TTC549 (cell line): ENCODE data around the gene CS.
"Not testable (repeated sequence)": the region's sequence is repeated elsewhere in the genome, so short reads cannot be mapped to it uniquely, and the experiment has no call there.

Experiments
- FAIRE-seq: peaks from 2 replicates; lab custom pipeline; 2012; peaks lifted over from hg19 to GRCh38; lab: Jason Lieb, UNC

Gene CS

DNA sequence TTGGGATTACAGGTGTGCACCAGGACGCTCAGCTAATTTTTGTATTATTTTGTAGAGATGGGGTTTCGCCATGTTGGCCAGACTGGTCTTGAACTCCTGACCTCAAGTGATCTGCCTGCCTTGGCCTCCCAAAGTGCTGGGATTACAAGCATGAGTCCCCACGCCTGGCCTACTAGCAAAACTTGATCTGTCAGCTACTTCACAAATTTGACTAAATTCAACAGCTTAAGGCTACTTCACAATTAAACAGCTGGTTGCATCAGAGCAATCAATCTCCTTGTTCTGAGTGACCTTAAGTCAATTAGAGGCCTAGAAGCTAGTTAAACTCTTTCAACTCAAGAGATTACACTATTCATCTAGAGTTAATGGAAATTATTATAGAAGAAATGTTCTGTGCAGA is 21.2 kb downstream of the CS start:
- FAIRE-seq, result no peak

- FAIRE-seq, result no peak
Measured at GRCh38 chr12:56274299-56274698, 25.8 kb downstream of the CS start.

GRCh38 chr12:56272468-56272867 is 27.7 kb downstream of the CS start:
- FAIRE-seq, result not testable (repeated sequence)

- no peak for FAIRE-seq
Measured at GRCh38 chr12:56271031-56271430, 29.1 kb downstream of the CS start.

DNA sequence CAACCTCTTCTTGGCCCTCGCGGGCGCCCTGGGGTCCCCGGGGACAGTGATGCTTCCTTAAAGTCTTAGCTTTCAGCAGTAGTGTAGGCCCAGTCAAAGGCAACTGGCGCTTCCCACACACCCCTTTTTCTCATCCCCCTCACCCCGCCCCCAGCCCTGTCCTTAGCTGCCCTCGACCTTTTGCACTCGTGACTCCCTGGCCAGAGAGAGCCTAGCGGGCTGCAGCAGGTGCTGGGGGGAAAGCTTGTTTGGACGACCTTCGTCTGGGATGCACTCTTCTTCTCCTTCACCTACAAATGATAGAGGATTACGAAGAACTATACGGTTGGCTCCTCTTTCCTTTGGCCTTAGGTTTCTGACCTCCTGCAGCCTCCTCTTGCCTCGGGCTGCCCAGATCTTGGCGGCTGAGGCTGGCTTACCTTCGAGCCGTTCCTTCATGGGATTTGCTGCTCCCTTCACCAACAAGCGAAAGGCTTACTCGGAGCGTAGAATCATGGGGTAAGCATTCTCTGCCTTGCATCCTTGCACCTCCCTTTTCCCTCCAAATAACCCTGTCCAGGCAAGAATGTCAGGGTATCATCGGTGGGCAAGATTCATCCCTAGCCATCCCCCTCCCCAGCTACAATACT is 32.6 kb downstream of the CS start:
- FAIRE-seq, result no peak

- FAIRE-seq, result no peak
Measured at GRCh38 chr12:56266693-56267442, 33.3 kb downstream of the CS start, which contains the start of gene COQ10A. COQ10A (plus strand) TSS chr12:56266942; CDS start chr12:56267119, 177 bp downstream.

GRCh38 chr12:56266068-56266692 is 34.0 kb downstream of the CS start:
- not testable (repeated sequence) for FAIRE-seq

- not testable (repeated sequence) for FAIRE-seq
Measured at GRCh38 chr12:56262955-56263354, 37.2 kb downstream of the CS start.

GRCh38 chr12:56261503-56262232 is 38.5 kb downstream of the CS start:
- FAIRE-seq, result no peak

DNA sequence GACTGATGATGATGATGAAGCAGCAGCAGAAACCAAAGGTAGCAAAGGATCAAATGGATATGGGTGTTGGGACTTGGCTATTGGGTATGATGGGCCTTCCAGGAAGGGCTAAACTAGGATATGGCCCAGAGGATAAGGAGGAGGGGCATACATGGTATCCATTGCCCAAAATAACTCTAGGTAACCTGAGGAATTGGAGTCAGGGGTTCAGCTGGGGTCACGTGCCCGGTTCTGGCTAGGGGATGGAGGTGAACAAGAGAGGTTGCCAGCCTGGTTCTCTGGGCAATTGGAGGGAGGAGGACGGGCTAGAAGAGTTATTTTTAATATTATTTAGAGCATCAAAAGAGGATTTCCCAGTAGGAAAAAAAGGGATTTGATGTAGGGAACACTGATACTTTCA is 39.2 kb downstream of the CS start:
- FAIRE-seq, result no peak

DNA sequence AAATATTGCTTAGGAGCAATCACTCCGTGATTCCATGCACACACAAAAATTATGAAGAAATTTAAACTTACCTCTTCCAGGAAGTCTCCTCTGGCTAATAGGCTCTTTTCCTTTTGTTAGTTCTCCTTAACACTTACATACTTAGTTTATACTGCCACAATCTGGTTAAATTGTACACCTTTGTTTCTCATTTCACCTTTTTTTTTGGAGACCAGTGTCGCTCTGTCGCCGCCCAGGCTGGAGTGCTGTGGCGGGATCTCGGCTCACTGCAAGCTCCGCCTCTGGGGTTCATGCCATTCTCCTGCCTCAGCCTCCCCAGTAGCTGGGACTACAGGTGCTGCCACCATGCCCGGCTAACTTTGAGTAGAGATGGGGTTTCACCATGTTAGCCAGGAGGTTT is 39.8 kb downstream of the CS start:
- FAIRE-seq, result no peak

DNA sequence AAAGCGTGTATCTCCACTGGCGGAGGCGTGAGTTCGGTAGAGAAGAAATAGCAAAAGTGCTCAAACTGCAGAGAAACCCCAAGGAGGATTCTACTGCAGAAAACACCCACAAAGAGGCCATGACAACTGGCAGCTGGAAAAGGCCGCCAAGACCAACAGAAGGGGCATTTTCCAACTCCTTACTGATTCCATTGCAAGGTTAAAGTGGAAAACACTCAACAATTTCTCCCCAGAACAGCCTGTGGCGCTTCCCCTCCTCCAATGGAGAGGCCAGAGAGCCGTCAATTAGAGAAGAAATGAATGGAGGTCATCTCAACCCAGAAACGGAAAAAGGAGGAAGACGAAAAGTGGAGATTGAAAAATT is 41.3 kb downstream of the CS start:
- no peak for FAIRE-seq

DNA sequence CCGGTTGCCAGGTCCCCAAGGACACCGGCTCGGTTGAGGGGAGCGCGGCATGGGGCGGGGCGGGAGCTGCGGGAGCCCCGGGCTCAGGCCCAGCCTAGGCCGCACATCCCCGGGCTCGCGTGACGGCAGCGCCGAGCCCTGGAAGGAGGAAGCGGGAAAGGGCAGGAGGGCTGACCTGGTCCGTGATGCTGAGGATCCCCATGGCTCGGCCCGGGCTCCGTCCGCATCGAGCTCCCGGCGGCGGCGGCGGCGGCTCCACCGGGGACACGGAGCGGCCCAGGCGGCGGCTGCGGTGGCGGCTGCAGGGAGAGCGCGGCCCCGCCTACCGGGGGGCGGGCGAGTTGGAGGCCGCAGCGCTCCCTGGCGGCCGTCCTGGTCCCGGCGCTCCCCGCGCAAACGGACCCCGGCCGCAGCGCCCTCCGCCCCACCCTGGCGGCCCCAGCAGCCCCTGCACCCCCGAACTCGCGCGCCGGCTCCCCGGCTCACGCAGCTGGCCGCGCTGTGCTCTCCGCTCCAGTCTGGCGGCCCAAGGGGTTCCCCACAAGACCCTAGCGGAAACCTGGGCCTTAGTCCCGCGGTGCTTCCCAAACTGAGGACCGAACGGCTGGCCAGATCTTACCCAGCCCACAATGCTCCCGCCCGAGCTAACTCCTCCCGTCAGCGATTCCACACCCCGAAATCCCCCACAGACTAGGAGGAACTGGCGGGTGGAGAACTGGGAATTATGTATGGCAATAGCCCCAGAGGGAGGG is 41.9 kb downstream of the CS start, which contains the start of gene ANKRD52:
ANKRD52 (minus strand) TSS at position 317 of the 752 bp plus-strand sequence; CDS start at position 202, 115 bp downstream.
- no peak for FAIRE-seq

DNA sequence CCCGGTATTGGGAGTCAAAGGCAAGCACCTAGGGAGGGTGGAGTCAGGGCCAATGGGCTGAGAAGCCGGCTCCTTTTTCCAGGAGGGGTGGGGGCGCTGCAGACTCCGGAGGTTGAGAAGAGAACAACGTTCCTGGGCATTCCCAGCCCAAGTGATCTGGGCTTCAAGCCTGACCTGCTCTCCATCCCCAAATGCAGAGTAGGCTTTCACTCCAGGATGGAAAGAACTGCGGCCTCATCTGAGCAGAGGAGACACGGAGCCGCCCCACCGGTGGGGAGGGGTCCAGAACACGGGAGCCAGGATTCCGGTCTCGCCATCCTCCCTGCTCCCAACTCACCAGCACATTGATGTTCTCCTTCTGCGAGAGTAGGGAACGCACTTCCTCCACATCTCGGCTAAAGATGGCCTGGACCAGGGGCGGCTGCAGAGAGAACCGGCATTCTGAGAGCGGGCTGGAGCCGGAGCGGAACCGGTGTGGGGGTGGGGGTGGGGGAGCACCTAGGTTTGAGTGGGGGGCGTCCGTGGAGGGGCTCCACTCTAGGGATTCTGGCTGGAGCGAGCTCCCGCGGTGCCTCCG is 42.6 kb downstream of the CS start:
- FAIRE-seq, result no peak

- no peak for FAIRE-seq
Measured at GRCh38 chr12:56257071-56257470, 43.1 kb downstream of the CS start.

DNA sequence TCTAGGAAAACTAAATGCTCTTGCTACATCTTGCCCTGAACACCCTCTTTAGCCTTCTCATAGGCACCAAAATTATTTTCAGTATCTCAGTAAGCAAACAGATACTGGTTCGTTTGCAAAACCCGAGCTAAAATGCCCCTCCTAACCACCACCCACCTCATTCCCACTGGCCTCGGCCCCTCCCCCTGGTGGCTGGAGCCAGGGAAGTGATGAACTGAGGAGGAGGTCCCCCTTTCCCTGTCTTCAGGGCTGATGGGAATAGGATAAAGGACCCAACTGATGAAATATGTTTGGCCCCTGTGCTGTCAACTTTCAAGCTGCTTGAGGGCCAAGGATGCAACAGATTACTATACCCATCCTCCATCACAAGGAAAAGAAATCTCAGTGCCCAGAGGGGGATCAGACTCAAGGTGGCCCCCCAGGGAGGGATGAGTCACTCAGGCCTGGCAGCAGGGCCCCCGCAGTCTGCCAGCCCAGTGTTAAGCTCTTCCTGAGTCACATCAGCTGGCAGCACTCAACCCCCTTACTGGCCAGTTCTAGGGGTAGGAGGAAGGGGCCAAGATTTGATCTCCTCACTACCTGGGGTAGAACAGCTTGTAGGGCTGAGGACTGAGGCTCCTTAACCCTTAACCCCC is 43.7 kb downstream of the CS start:
- no peak for FAIRE-seq

GRCh38 chr12:56255671-56256070 is 44.5 kb downstream of the CS start:
- FAIRE-seq, result no peak

DNA sequence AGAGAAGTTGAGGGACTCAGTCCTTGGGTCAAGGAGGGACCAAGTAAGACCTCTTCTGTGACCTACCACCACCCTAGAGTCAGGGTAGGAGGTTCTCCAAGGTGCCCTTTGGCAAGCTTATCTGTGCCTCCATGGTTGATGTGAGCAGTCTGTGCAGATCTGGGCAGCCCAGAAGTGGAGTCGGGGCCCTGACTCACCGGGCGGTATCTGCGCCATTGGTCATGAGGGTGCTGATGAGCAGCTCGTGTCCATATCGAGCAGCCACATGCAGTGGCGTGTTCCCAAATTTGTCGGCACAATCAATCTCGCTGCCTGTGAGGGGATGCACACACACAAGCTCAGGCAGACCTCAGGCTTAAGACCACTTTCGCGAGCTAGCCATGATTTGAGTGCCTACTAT is 47.0 kb downstream of the CS start:
- no peak for FAIRE-seq

GRCh38 chr12:56252649-56253048 is 47.5 kb downstream of the CS start:
- no peak for FAIRE-seq

- no peak for FAIRE-seq
Measured at GRCh38 chr12:56248711-56249110, 51.4 kb downstream of the CS start.

GRCh38 chr12:56247923-56248322 is 52.2 kb downstream of the CS start:
- FAIRE-seq, result no peak
